ENCODE results near the gene PADI3. TPM values are rescaled to one million over a fixed set of nuclear protein-coding genes. Genes with fewer than 3 reads are reported as not detected.

Gene PADI3
- polyA plus RNA-seq, 1 donor (not counting 4 experiments of a cell fraction or from before 2014, with no cell fraction given): 6.1 TPM

DNA sequence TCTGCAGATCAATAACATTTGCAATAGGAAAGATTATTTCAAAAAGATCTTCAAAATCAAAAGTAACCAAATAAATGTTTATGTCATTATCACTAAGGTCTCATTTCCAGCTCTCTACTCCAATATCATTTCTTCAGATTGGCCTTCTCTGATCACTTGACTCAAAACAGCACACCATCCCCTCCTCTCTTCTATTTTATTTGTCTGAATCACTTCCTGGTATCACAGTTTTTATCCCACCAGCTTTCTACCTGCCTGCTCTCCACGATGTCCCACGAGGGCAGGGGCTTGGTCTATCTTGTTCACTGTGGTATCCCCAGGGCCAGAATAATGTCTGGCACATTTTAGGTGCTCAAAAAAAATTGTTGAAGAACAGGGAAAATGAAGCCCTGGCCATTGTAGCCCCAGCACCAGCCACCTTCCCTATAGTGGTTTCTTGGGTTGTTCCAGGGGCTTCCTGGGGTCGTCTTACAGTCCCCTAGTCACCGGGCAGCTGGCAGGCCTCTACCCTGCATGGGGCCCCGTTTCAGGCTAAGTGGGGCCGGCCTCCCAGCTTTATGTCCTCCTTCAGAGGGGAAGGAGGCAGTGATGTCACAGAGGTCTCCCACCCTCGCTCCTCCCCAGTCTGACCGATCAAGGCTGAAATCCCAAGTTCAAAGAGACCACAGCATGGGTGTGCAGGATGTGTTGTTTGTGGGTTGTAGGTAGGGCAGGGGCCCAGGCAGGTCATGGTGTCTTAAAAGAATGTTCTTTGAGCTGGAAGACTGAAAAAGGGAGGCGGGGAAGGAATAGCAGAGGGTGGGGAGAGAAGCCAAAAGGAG, 47.5 kb upstream of the PADI3 start:
- no peaks in the 10 kb centered on the region for H3K36me3 ChIP-seq (ENCODE audit: control insufficient read depth in 2 of 2, extremely low read depth in 1 of 2, insufficient read depth in 2 of 2, low read length in 2 of 2)
- no peak overlapping the region for H3K27ac ChIP-seq (ENCODE audit: control insufficient read depth, insufficient read depth, low read length)
- no peak overlapping the region for H3K9ac ChIP-seq (ENCODE audit: control insufficient read depth, extremely low read depth, insufficient read depth, low read length)
- no peaks in the 10 kb centered on the region for H3K9me3 ChIP-seq (ENCODE audit: control insufficient read depth, low read depth, low read length)
- no peaks in the 10 kb centered on the region for H3K9me1 ChIP-seq (ENCODE audit: control insufficient read depth, extremely low read depth, insufficient read depth, low read length)
- no peak overlapping the region for H3K4me3 ChIP-seq (ENCODE audit: control insufficient read depth in 2 of 3, extremely low read depth in 1 of 3, insufficient read depth in 2 of 3, low read depth in 1 of 3, low read length in 3 of 3)
- peaks cover 27% of the 10 kb centered on the region for H3K4me1 ChIP-seq (ENCODE audit: control insufficient read depth, extremely low read depth, insufficient read depth, low read length)
- TF ChIP-seq EZH2 (IDR thresholded peaks at IDR 0.05; ENCODE audit: low read length) (no peak), CTCF (optimal IDR thresholded peaks at IDR 0.05 in 1 of 3, IDR thresholded peaks at IDR 0.05 in 1 of 3, conservative IDR thresholded peaks at IDR 0.05 in 1 of 3; ENCODE audit: extremely low read depth in 1 of 3, insufficient read depth in 2 of 3, low read length in 3 of 3) (no peak)
- dilution Hi-C loops (cut with MboI; ENCODE audit: extremely low pct_ligation_motif_present, low sequenced_read_pairs): no loop called here
- H4K20me1 ChIP-seq (ENCODE audit: control insufficient read depth, extremely low read depth, insufficient read depth, low read length): no peaks in the 10 kb centered on the region
- FAIRE-seq (no peak), DNase-seq (ENCODE audit: low read depth, low spot score) (no peak)
- no peaks in the 10 kb centered on the region for H3K79me2 ChIP-seq (ENCODE audit: control insufficient read depth, insufficient read depth, low read length)
- no peak overlapping the region for H2AFZ ChIP-seq (ENCODE audit: control insufficient read depth, low read length)
- no peaks in the 10 kb centered on the region for H3K27me3 ChIP-seq (ENCODE audit: control insufficient read depth, extremely low read depth, insufficient read depth, low read length)
- H3K4me2 ChIP-seq (ENCODE audit: control insufficient read depth, extremely low read depth, insufficient read depth, low read depth, low read length): no peak overlapping the region

- TF ChIP-seq CTCF (optimal IDR thresholded peaks at IDR 0.05 in 1 of 3, IDR thresholded peaks at IDR 0.05 in 1 of 3, conservative IDR thresholded peaks at IDR 0.05 in 1 of 3; ENCODE audit: extremely low read depth in 1 of 3, insufficient read depth in 2 of 3, low read length in 3 of 3) (peak in 1 of 3 experiments; percentile 9), EZH2 (IDR thresholded peaks at IDR 0.05; ENCODE audit: low read length) (no peak)
- dilution Hi-C loops (cut with MboI; ENCODE audit: extremely low pct_ligation_motif_present, low sequenced_read_pairs): no loop called here
- no peaks in the 10 kb centered on the region for H3K27me3 ChIP-seq (ENCODE audit: control insufficient read depth, extremely low read depth, insufficient read depth, low read length)
- no peaks in the 10 kb centered on the region for H3K36me3 ChIP-seq (ENCODE audit: control insufficient read depth in 2 of 2, extremely low read depth in 1 of 2, insufficient read depth in 2 of 2, low read length in 2 of 2)
- no peak within 1 kb of the TSS for H3K4me3 ChIP-seq (ENCODE audit: control insufficient read depth in 2 of 3, extremely low read depth in 1 of 3, insufficient read depth in 2 of 3, low read depth in 1 of 3, low read length in 3 of 3)
- H3K27ac ChIP-seq (ENCODE audit: control insufficient read depth, insufficient read depth, low read length): peak within 1 kb of the TSS; percentile 61
- no peaks in the 10 kb centered on the region for H4K20me1 ChIP-seq (ENCODE audit: control insufficient read depth, extremely low read depth, insufficient read depth, low read length)
- peaks cover 2% of the 10 kb centered on the region for H3K9me1 ChIP-seq (ENCODE audit: control insufficient read depth, extremely low read depth, insufficient read depth, low read length)
- H3K4me1 ChIP-seq (ENCODE audit: control insufficient read depth, extremely low read depth, insufficient read depth, low read length): peaks cover 44% of the 10 kb centered on the region
- no peak within 1 kb of the TSS for H2AFZ ChIP-seq (ENCODE audit: control insufficient read depth, low read length)
- no peaks in the 10 kb centered on the region for H3K79me2 ChIP-seq (ENCODE audit: control insufficient read depth, insufficient read depth, low read length)
- FAIRE-seq (peak; percentile 94), DNase-seq (ENCODE audit: low read depth, low spot score) (no peak)
- H3K4me2 ChIP-seq (ENCODE audit: control insufficient read depth, extremely low read depth, insufficient read depth, low read depth, low read length): peak within 1 kb of the TSS; percentile 30
- no peaks in the 10 kb centered on the region for H3K9me3 ChIP-seq (ENCODE audit: control insufficient read depth, low read depth, low read length)
- peak within 1 kb of the TSS; percentile 51 for H3K9ac ChIP-seq (ENCODE audit: control insufficient read depth, extremely low read depth, insufficient read depth, low read length)
Observed at GRCh38 chr1:17204546-17205440, 44.1 kb upstream of the PADI3 start, which contains the start of gene PADI1. Gene PADI1, plus strand, starts transcription at chr1:17205128. Its CDS starts 90 bp downstream, at chr1:17205218.
